CD4-positive, alpha-beta T cell treated with Interferon alpha-2 for 1 hour (primary cell): ENCODE measurements around the gene NOTCH4.
"Not testable (repeated sequence)": the region's sequence is repeated elsewhere in the genome, so short reads cannot be mapped to it uniquely, and the experiment has no call there.

Experiments
- DNase-seq, 2 donors: peaks; one replicate each; pipeline ENCODE4 v3.0.0-alpha.2; 2020 to 2022

The NOTCH4 gene

GRCh38 chr6:32223258-32224235, at the start of gene NOTCH4:
TSS of gene NOTCH4 (minus strand) at chr6:32224067. CDS start at chr6:32223928, 139 bp downstream.
- no peak for DNase-seq

DNA sequence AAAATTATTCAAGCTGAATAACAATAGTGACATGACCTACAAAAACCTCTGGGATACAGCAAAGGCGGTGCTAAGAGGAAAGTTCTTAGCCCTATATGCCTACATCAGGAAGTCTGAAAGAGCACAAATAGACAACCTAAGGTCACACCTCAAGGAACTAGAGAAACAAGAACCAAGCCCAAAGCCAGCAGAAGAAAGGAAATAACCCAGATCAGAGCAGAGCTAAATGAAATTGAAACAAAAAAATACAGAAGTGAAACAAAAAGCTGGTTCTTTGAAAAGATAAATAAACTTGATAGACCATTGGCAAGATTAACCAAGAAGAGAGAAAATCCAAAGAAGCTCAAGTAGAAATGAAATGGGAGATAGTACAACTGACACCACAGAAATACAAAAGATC, 47.6 kb upstream of the NOTCH4 start:
- DNase-seq: peak; percentile 10 to 46

DNA sequence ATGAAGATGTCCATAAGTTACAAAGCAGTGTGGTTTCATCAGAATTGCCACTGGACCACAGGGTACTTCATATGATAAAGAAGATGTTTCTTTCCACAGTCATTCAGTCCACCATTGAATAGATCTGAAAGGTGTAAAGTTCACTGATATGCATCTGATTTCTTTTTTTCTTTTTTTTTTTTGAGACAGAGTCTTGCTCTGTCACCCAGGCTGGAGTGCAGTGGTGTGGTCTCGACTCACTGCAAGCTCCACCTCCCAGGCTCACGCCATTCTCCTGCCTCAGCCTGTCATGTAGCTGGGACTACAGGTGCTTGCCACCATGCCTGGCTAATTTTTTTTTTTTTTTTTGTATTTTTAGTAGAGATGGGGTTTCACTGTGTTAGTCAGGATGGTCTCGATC, 44.6 kb upstream of the NOTCH4 start:
- DNase-seq: peak in 1 of 2 donors; percentile 39

- no peak for DNase-seq
Measured at GRCh38 chr6:32267035-32267434, 43.2 kb upstream of the NOTCH4 start.

- not testable (repeated sequence) for DNase-seq
Measured at GRCh38 chr6:32257262-32257661, 33.4 kb upstream of the NOTCH4 start.

GRCh38 chr6:32255199-32256153, 31.6 kb upstream of the NOTCH4 start:
- DNase-seq: peak; percentile 66 to 69

- DNase-seq: no peak
Measured at GRCh38 chr6:32254761-32255198, 30.9 kb upstream of the NOTCH4 start.

DNA sequence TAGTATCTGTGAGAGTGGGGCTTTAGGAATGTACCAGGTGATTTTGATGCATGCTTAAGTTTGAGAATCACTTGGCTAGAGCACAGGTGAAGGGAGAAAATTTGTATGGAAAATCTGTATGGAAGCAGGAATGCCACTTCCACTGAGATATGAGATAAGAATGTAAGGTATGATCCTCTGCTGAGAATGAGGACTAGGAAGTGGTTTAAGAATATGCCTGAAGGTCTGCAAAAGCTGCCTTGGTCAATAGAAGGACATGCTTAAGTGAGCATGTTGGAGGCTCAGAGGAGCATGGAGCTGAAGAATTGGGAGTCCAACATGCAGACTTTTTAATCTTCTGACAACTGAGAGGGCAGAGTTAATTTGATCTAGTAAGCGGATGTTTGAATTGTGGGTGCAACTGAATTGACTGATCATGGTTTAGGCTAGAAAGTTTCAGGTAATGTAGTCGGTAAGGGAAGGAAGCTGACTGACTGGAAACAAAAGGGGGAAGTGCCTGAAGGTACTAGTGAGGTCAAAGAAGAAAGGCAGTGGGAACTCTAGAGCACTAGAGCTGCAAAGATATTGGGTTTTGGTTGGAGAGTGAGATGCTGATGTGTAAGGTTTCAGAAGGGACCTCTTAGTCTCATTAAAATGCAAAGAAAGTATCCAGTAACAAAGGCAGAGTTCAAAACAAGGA, 28.6 kb upstream of the NOTCH4 start:
- no peak for DNase-seq

DNA sequence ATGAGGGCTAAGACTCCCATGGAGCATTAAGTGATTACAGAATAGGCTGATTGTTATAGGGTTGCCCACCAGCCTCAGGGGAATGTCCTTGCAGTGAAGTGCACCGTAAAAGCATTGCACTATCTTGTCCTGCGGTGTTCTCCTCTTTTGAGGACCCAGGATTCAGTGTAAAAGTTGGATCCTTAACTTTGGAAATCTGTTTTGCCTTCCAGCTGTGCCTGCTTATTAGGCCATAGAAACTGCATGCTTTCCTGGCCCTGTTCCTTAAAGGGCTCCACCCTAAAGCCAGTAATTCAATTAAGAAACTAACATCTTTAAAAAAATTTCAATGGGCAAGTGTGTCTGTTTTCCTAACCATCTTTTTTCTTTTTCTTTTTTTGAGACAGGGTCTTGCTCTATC, 25.4 kb upstream of the NOTCH4 start:
- DNase-seq: no peak

DNA sequence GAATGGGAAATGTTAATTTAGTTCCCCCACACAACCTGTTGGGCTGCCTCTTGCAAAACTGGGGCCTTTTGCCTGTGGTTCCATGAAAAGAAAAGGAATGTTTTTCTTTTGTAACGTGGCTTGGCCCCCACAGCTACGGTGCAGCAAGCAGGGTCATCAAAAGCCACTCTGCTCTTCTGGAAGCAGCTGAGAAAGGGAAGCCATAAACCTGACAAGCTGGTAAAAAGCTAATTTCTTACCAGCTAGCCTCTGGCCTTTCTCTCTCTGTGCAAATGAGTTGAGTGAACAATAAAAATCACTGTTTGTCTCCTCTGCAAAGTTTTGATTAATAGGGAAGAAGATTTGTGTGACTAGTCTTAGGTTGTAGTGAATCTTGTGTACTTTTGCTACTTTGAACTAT, 23.5 kb upstream of the NOTCH4 start:
- DNase-seq: no peak

DNA sequence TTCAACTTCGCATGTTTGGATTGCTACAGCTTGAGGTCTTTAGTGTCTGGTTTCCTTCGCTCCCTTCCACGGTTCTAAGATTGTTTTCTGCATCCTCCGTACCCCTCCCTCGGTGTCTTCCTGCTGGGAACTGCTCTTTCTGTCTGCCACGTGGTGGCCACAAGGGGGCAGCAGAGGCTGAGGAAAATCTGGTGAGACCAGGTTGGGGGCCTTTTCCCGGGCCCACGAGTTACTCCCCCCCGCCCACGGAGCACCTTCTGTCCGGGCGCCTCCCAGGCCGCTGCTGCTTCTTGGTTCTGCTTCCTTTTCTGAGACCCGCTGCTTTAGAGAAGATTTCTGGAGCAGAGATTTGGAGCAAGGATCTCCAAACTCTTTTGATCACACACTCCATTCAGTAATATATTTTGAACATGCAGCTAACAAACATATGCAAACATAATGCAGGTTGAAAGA, 21.1 kb upstream of the NOTCH4 start:
- peak; percentile 75 to 78 for DNase-seq

GRCh38 chr6:32244270-32244669, 20.4 kb upstream of the NOTCH4 start:
- no peak for DNase-seq

GRCh38 chr6:32242318-32242813, 18.5 kb upstream of the NOTCH4 start:
- DNase-seq: not testable (repeated sequence)

GRCh38 chr6:32240686-32241085, 16.8 kb upstream of the NOTCH4 start:
- no peak for DNase-seq

DNA sequence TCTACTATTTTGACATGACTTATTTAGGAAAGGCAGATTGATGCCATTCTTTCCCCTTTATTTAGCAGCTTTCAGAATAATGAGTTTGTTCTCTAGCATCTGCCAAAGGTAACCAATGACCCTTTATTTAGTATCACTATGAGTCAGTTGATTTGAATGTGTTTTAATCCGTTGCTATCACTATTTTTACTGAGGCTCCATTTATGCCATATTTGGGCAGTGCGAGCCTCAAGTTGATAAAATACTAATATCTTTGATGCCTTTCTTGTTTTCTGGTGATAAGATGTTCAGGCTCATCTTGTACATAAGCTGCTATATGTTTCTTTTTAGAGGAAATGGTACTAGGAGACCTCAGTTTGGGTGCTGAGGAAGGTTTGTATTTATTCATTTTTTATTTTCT, 15.6 kb upstream of the NOTCH4 start:
- DNase-seq: no peak

- DNase-seq: peak in 1 of 2 donors; percentile 6
Measured at GRCh38 chr6:32234934-32235333, 11.1 kb upstream of the NOTCH4 start.

DNA sequence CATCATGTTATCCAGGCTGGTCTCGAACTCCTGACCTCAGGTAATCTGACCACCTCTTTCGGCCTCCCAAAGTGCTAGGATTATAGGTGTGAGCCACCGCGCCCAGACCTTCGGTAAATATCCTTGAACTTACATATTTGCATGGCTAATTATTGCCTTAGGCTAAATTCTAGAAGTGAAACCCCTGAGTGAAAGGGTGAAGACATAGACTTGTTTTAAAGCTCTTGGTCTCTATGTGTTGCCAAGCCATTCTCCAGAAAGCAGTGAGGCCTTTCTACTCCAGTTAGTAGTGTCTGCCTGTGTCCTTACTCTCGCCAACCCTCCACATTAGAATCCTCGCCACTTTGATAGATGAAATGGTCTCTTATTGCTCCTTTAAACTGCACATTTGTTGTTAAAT, 2.6 kb upstream of the NOTCH4 start:
- DNase-seq: no peak

DNA sequence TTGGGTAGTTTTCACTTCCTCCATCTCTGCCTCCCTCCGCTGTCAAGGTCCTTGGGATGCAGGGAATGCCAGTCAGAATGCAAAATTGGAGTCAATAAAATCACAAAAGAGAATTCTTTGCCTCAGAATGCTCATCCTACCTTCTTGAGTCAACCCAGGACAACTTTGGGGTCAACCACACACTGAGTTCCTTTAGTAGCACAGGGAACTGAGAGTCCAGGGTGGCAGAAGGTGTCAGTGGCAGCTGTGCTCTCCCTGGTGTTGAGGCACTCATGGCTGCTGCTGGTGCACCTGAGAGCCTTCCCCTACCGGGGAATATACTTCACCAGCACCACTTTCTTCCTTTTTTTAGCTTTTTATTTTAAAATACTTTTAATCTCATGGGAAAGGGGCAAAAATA, 829 bp upstream of the NOTCH4 start:
- no peak for DNase-seq

DNA sequence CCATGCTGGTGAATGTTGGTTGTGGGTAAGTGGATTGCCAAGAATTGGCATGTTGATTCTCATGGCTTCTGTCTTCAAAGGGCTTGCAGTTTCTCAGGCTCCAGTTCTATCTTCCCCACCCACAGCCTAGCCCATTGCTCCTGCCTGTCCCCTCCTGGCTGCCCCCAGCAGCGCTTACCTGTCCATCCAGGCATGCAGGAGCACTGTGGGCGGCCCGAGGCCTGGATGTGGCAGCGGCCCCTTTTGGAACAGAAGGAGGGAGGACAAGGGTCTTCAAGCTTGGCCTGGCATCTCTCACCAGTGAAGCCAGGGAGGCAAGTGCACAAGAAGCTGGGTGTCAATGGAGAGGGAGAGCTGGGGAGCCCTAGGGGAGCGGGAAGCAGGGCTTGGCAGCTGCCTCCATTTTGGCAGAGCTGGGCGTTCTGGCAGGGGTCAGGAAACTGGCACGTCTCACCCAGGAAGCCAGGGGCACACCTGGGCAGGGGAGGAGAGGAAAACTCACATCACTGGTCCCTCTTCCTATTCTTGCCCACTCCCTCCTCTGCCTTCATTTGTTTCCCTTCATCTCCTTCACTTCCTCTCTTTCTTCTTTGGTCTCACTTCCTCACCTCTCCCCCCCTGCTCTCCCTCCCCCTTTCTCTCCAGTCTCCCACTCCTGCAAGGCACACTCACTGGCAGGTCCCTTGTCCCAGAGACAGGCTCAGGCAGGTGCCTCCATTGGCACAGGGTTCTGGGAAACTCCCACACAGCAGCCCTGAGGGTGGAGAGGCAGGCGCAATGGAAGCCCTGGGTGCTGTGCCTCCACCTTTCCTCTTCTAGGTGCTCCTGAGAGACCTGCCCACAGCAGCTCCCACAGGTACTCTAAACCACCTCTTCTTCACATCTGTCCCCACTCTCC, 1.3 kb downstream of the NOTCH4 start:
- DNase-seq: no peak

DNA sequence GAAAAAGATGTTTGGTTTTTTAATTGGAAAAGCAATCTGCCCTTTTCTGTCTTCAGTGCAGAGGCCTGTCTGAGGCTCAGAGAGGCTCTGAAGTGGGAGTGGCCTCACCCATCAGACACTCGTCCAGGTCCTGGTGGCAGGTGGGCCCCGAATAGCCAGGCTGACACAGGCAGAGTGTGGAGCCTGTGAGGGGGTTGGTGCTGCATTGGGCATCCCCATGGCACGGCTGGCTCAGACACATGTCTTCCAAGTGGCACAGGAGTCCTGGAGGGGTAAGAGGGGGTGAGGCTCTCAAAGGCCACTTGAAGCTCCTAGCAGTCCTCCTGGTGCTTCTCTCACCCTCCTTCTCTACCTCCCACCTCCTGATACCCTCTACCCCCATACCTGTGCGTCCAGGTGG, 3.8 kb downstream of the NOTCH4 start:
- no peak for DNase-seq

DNA sequence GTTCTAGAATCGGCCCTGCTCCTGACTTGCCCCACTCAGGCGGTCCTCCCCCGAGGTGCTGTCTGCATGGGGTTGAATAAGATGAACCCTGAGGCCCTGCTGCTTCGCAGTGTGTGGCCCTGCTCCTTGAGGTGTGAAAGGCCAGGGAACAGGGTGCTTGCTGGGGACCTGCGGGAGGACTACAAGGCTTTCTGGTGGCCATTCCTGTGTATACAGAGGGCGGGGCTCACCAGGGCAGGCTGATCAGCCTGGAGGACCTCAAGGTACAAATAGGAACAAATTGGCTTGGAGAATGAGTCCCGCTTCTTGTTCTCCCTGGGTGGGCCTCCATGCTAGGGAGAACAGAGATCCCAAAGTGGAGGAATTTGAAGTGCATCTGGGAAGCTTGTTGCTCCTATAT, 5.7 kb downstream of the NOTCH4 start:
- no peak for DNase-seq
